ENCODE measurements around the gene FRRS1L.

FRRS1L gene

DNA sequence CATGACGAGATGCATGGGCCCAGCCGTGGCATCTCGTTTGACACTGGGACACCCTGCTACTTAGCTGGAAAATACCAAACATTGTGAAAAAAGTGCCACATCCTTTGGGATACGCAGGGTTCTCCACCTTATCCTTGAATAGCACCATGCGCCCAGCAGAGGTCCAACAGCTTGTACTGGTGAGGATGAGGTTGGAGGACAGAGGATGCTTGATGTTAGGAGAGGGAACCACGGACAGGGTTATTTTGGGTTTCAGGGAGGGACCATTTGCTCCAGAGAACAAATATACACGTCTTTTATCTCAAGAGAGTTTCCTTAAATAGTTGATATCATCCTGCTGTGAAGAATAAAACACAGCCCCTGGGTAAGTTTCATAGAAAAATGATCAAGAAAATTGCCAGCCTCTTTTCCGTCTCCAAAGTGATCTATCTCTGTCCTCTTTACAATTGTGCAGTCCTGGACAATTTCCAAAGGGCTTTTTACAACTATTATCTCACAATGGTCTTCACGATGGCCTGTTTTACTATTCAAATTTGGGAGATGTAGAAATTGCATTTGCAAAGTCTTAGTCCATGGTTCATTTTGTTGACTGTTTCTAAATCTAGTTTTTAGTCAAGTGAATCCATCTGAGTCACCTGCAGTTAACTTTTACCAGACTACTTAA is 19.9 kb upstream of the FRRS1L start:
- DNase-seq (ENCODE audit: low spot score) = no peak
- TF ChIP-seq, protein P1, sequence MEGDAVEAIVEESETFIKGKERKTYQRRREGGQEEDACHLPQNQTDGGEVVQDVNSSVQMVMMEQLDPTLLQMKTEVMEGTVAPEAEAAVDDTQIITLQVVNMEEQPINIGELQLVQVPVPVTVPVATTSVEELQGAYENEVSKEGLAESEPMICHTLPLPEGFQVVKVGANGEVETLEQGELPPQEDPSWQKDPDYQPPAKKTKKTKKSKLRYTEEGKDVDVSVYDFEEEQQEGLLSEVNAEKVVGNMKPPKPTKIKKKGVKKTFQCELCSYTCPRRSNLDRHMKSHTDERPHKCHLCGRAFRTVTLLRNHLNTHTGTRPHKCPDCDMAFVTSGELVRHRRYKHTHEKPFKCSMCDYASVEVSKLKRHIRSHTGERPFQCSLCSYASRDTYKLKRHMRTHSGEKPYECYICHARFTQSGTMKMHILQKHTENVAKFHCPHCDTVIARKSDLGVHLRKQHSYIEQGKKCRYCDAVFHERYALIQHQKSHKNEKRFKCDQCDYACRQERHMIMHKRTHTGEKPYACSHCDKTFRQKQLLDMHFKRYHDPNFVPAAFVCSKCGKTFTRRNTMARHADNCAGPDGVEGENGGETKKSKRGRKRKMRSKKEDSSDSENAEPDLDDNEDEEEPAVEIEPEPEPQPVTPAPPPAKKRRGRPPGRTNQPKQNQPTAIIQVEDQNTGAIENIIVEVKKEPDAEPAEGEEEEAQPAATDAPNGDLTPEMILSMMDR (IDR thresholded peaks at IDR 0.05; ENCODE audit: extremely low read depth, missing control alignments) = no peak

DNA sequence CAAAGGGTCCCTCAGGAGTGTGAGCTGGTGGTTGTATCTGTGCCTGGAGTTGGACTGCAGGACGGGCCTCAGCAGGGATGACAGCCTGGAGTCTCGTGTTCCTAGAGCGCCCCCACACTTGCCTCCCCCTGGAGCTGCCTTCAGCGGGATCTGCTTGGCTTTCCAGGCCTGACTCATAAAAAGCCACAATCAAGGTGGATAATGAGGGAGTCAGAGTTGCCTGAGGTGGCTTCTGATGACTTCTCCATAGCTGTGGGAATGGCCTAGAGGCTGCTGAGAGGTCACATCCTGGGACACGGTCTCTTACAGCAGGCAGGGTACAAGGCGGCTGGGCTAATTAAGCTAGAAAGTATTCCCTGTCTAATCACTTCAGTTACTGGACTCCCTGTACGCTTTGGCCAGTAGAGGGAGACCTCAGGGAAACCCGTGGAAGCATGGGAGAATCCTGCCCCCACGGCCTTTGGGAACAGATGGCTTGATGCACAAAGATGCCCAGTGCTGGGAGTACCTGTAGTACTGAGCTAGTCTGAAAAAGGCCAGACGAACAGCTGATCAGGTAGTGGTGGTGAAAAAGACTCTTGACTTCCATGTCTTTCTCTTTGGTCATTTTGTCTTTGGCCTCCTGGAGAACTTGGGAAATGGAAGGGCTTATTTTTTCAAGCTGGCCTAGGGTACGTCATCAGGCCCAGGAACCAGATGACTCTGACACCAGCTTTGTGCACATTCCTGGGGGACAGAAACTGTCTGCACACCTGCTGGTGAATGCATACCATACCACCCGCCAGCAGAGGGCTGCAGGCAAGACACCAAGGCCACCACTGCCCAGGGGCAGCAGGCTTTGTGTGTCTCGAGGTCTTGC is 16.1 kb upstream of the FRRS1L start:
- DNase-seq (ENCODE audit: low spot score) = peak; percentile 61
- TF ChIP-seq, protein P1 (IDR thresholded peaks at IDR 0.05; ENCODE audit: extremely low read depth, missing control alignments) = peak; percentile 60

DNA sequence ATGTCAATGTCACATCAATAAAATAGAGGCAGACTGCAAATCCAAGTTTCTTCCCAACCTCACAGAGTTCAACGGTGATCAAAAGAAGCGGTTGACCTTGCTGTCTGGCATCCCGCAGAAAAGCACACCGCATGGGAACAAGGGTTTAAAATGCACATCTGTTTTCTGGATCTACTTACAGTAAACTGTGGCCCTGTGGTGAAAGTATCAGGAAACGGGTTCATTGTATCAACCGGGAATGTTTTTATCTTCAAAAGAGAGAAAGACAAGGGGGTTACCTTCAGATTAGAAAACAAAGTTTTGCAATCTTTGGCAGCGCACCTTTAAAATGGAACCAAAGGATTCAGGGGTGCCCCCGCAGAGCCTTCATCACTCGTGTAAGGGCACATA is 15.5 kb upstream of the FRRS1L start:
- TF ChIP-seq, protein P1 (IDR thresholded peaks at IDR 0.05; ENCODE audit: extremely low read depth, missing control alignments) = no peak
- DNase-seq (ENCODE audit: low spot score) = no peak

DNA sequence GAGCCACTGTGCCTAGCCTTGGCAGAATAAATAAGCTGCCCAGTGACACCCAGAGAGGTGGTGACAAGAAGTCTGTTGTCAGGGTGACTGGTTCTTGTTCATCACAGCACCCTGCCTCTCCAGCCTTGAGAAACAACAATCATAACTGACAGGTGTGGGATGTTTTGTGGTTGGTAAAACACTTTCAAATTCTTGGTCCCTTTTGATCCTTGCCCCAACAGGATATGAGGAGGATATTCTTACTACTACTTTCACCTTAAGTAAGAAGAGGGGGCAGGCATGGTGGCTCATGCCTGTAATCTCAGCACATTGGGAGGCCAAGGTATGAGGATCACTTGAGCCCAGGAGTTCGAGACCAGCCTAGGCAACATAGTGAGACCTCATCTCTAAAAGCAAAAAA is 14.2 kb upstream of the FRRS1L start:
- TF ChIP-seq, protein P1 (IDR thresholded peaks at IDR 0.05; ENCODE audit: extremely low read depth, missing control alignments) = no peak
- DNase-seq (ENCODE audit: low spot score) = peak; percentile 51

DNA sequence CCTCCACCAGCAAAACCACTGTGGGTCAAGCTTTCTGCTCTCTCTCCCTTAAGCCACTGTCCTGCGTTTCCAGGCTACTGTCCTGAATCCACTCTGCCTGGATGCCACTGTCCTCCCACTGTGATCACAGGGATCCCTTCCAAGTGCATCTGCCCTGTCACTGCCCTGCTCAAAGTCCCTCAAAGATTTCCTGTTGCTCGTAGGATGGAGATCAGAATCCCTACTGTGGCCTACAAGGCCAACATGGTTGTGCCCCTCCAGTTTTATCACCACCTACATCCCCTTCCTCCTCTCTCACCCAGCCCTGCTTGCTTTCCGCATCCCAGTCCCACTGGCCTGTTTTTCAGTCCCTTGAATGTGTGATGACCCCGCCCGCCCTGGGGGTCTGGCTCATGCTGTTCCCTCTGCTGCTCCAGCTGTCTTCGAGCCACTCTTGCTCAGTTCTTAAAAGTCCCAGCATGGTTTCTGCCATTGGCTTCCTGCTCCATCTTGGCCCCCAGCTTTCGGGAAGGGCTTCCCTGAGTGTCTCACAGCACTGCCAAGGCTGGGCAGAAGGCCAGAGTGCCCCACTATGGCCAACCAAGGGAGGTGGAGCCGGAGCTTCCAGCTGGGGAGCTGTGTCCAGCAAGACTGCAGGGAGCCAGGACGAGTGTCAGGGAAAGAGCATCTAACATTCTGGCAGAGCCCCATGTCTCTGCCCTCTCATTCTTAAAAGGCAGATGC is 12.9 kb upstream of the FRRS1L start:
- TF ChIP-seq, protein P1 (IDR thresholded peaks at IDR 0.05; ENCODE audit: extremely low read depth, missing control alignments) = no peak

DNA sequence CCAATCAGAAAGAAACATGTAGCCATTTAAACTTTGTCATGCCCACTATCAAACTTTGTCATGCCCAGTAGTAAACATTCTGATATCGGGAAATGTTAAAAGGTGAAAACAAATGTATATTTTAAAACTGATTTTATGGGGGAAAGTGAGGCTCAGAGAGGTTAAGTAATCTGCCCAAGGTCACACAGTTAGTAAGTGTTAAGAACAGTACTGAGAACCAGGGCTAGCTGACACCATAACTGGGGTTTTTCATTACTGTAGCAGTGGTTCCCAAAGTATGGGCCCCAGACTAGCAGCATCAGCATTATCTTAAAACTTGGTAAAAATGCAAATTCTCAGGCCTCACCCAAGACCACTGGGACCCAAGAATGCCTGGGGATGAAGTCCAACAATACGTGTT is 9.9 kb upstream of the FRRS1L start:
- TF ChIP-seq, protein P1 (IDR thresholded peaks at IDR 0.05; ENCODE audit: extremely low read depth, missing control alignments) = no peak
- DNase-seq (ENCODE audit: low spot score) = no peak

More for the DNA sequence above, 12.9 kb upstream of the FRRS1L start:
- no peak for DNase-seq (ENCODE audit: low spot score)

DNA sequence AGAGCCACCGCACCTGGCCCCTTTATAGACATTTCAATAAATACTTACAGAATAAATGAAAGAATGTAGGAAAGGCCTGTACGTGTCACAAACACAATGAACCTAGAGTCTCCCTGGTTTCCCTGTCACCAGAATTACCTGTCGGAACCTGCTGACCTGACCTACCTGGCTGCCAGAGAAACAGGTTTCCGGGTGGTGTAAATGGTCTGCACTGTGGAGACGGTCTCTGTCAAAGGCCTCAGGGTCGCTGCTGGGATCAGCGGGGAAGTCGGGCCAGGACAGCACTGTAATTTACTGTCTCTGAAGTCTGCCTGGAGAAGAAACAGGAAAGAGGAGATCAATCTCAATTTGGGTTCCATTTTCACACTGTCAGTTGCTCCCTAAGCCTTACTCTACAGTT is 9.3 kb upstream of the FRRS1L start:
- TF ChIP-seq, protein P1 (IDR thresholded peaks at IDR 0.05; ENCODE audit: extremely low read depth, missing control alignments) = no peak

More for the DNA sequence above, 9.3 kb upstream of the FRRS1L start:
- no peak for DNase-seq (ENCODE audit: low spot score)

Measured in GM20000 (cell line).